Natural killer cell (primary cell): ENCODE measurements around the gene MSANTD2. TPM values are rescaled to one million over a fixed set of nuclear protein-coding genes. Genes with fewer than 3 reads are reported as not detected.

Experiments used
- ATAC-seq, 3 donors: fragments of 150-1000 bp in 2 of 3; fragments of 200-7000 bp in 1 of 3; cut with Tn5 transposase; 1 replicate in 1 of 3; 2 replicates in 2 of 3; pipeline ENCODE4 v1.10.0; 2021; ENCODE audit warnings: mild to moderate bottlenecking in 2 of 3, moderate library complexity in 2 of 3
- DNase-seq, 2 donors: peaks; one replicate each; pipeline versions ENCODE4 v3.0.0 to v3.0.0-alpha.2; 2013 to 2021; ENCODE audit warnings: mixed read lengths in 1 of 2
- H3K27ac ChIP-seq: one replicate; pipeline ENCODE4 v1.5.1; 2013; ENCODE audit warnings: mild to moderate bottlenecking, low read length
- H3K27me3 ChIP-seq: one replicate; pipeline ENCODE4 v1.6.1; 2013; ENCODE audit warnings: low read length; ENCODE audit not compliant: control insufficient read depth, insufficient read depth
- H3K36me3 ChIP-seq: one replicate; pipeline ENCODE4 v1.6.1; 2013; ENCODE audit warnings: low read length; ENCODE audit not compliant: control insufficient read depth, insufficient read depth
- H3K4me1 ChIP-seq: one replicate; pipeline ENCODE4 v1.6.1; 2013; ENCODE audit warnings: low read length; ENCODE audit not compliant: control insufficient read depth, insufficient read depth
- H3K4me3 ChIP-seq: one replicate; pipeline ENCODE4 v1.5.1; 2013; ENCODE audit warnings: low read length
- H3K9me3 ChIP-seq: one replicate; pipeline ENCODE4 v1.6.1; 2013; ENCODE audit warnings: low read length; ENCODE audit not compliant: control insufficient read depth, insufficient read depth
- H3K27ac Mint-ChIP-seq, 2 donors: one replicate each; pipeline ENCODE4 v1.8.0; 2022; ENCODE audit warnings: mild to moderate bottlenecking in 2 of 2, mixed read lengths in 2 of 2, moderate library complexity in 1 of 2
- H3K27me3 Mint-ChIP-seq, 2 donors: one replicate each; pipeline ENCODE4 v1.8.0; 2022; ENCODE audit warnings: low read depth in 2 of 2, mixed read lengths in 2 of 2
- H3K36me3 Mint-ChIP-seq: one replicate; pipeline ENCODE4 v1.8.0; 2022; ENCODE audit warnings: mixed read lengths
- H3K4me1 Mint-ChIP-seq, 2 donors: one replicate each; pipeline ENCODE4 v1.8.0; 2022; ENCODE audit warnings: mixed read lengths in 2 of 2
- H3K4me3 Mint-ChIP-seq: one replicate; pipeline ENCODE4 v1.8.0; 2022; ENCODE audit warnings: mild to moderate bottlenecking, moderate library complexity, mixed read lengths
- H3K9me3 Mint-ChIP-seq, 2 donors: one replicate each; pipeline ENCODE4 v1.8.0; 2022; ENCODE audit warnings: mixed read lengths in 2 of 2
- CTCF ChIP-seq: fragments of 200-600 bp; IDR thresholded peaks from one replicate; pipeline ENCODE4 v1.8.0; 2022; ENCODE audit warnings: antibody characterized with exemption
- WGBS: methylation state at CpG from one replicate; pipeline ENCODE4 v1.1.7; 2013; ENCODE audit warnings: missing lambda C conversion rate; ENCODE audit not compliant: insufficient coverage; 5-methylcytosine and 5-hydroxymethylcytosine counted together
- intact Hi-C: fragments of 100-400 bp; cut with micrococcal nuclease; formaldehyde crosslinking; loops from one replicate; pipeline ENCODE4 v1.14.2; 2022
- total RNA-seq, 4 donors: library from RNA; stranded (reverse); fragments of 120-200 nt in 1 of 4; gene quantifications; one replicate each; pipeline versions ENCODE4 v1.2.3 to v1.2.4, GENCODE V29; 2013 to 2022

MSANTD2 gene
- total RNA-seq, 3 donors from 2014 or later (not counting 1 experiment from before 2014, with no cell fraction given) = 10.1 to 14.1 (median 13.3) TPM

- no peak for DNase-seq
- Histone ChIP-seq H3K36me3 (no peaks in the 10 kb centered on the region), H3K27me3 (peaks cover 35% of the 10 kb centered on the region), H3K9me3 (no peaks in the 10 kb centered on the region), H3K27ac (no peak overlapping the region), H3K4me1 (peaks cover 12% of the 10 kb centered on the region), H3K4me3 (no peak overlapping the region)
- intact Hi-C loops = no loop called here
- Mint-ChIP-seq H3K27ac (no peak overlapping the region), H3K4me1 (peaks cover 9 to 13% of the 10 kb centered on the region in 2 donors), H3K4me3 (peak overlapping the region; percentile 73), H3K27me3 (peaks cover 69 to 81% of the 10 kb centered on the region in 2 donors), H3K36me3 (no peaks in the 10 kb centered on the region), H3K9me3 (no peaks in the 10 kb centered on the region)
- no peak for TF ChIP-seq CTCF
- 40% methylated on average over 5 of the region's 7 CpGs for WGBS
- no peak for ATAC-seq
Observed at GRCh38 chr11:124717421-124717785, 82.8 kb downstream of the MSANTD2 start.

GRCh38 chr11:124716591-124716990, 83.6 kb downstream of the MSANTD2 start:
- H3K4me1 ChIP-seq = peaks cover 12% of the 10 kb centered on the region
- no peaks in the 10 kb centered on the region for H3K36me3 Mint-ChIP-seq
- H3K27me3 ChIP-seq = peaks cover 35% of the 10 kb centered on the region
- peaks cover 66 to 81% of the 10 kb centered on the region in 2 donors for H3K27me3 Mint-ChIP-seq
- intact Hi-C loops = no loop called here
- H3K9me3 Mint-ChIP-seq = no peaks in the 10 kb centered on the region
- no peak overlapping the region for H3K27ac Mint-ChIP-seq
- H3K36me3 ChIP-seq = no peaks in the 10 kb centered on the region
- H3K4me3 Mint-ChIP-seq = no peak overlapping the region
- no peaks in the 10 kb centered on the region for H3K9me3 ChIP-seq
- no peak overlapping the region for H3K27ac ChIP-seq
- no peak overlapping the region for H3K4me3 ChIP-seq
- peaks cover 9 to 13% of the 10 kb centered on the region in 2 donors for H3K4me1 Mint-ChIP-seq
- WGBS = 14% methylated on average over 1 of the region's 3 CpGs
- ATAC-seq (no peak), DNase-seq (no peak)
- no peak for TF ChIP-seq CTCF

Other genes starting within 250 kb of the MSANTD2 start
- gene OR8A1, start 230.4 kb downstream of the MSANTD2 start, total RNA-seq = not detected
- gene PANX3, start 189.0 kb downstream of the MSANTD2 start, total RNA-seq = not detected
- 10 to 100 TPM; 62.9 to 68.6 (median 68.3) TPM for gene TBRG1, start 177.5 kb downstream of the MSANTD2 start, total RNA-seq
- 1 to 10 TPM; 2.5 to 5.4 (median 2.5) TPM for gene SIAE, start 126.7 kb downstream of the MSANTD2 start, total RNA-seq
- under 1 TPM; 0.35 to 0.45 (median 0.35) TPM for gene SPA17, start 126.5 kb downstream of the MSANTD2 start, total RNA-seq
- gene NRGN, start 60.5 kb downstream of the MSANTD2 start, total RNA-seq = 10 to 100 TPM; 11.1 to 70.9 (median 28.4) TPM
- gene VSIG2, start 48.2 kb downstream of the MSANTD2 start, total RNA-seq = not detected
- 1 to 10 TPM; 1.2 to 2.2 (median 1.5) TPM for gene ESAM, start 38.1 kb downstream of the MSANTD2 start, total RNA-seq
- gene ROBO3, start 65.0 kb upstream of the MSANTD2 start, total RNA-seq = 10 to 100 TPM; 16.9 to 23.8 (median 22.7) TPM
- gene ROBO4, start 97.5 kb upstream of the MSANTD2 start, total RNA-seq = not detected
- gene HEPN1, start 118.8 kb upstream of the MSANTD2 start, total RNA-seq = not detected
- not detected for gene HEPACAM, start 135.6 kb upstream of the MSANTD2 start, total RNA-seq
- gene CCDC15, start 153.8 kb upstream of the MSANTD2 start, total RNA-seq = 1 to 10 TPM; 3.8 to 4.7 (median 3.9) TPM